AG04449 (cell line): ENCODE results near the gene MT1E.

Source experiments
- CTCF ChIA-PET: fragments of 350-600 bp; formaldehyde crosslinking; extraction: SDS; loops from one replicate; lab custom pipeline; 2021; ENCODE audit warnings: antibody characterized with exemption; lab: Yijun Ruan, JAX
- POLR2A ChIA-PET: fragments of 400-600, 350-600 bp; formaldehyde crosslinking; extraction: SDS; loops from one replicate; lab custom pipeline; 2020; ENCODE audit warnings: antibody characterized with exemption, inconsistent platforms; lab: Yijun Ruan, JAX
- DNase-seq: peaks from one replicate; pipeline ENCODE4 v3.0.0-alpha.2; 2010; ENCODE audit warnings: low read depth, low spot score
- H3K4me3 ChIP-seq: 2 replicates; pipeline ENCODE4 v1.5.1; 2011; ENCODE audit warnings: low read depth, mild to moderate bottlenecking, control low read depth, low read length
- CTCF ChIP-seq: IDR thresholded peaks from one replicate; pipeline ENCODE4 v1.5.1; 2011; ENCODE audit warnings: mild to moderate bottlenecking, moderate library complexity, low read length, control low read depth, inconsistent platforms; ENCODE audit not compliant: insufficient read depth; ENCODE audit errors: missing control alignments

MT1E gene

GRCh38 chr16:56609463-56609921 lies 16.1 kb upstream of the MT1E start:
- peak; percentile 7 for TF ChIP-seq CTCF
- peak overlapping the region; percentile 74 for H3K4me3 ChIP-seq
- peak; percentile 60 for DNase-seq
- ChIA-PET CTCF (interaction anchor here (1.1 to 10.2 kb wide), 4 partner anchors 9 to 279 kb away, joined by 3 to 174 read pairs (median 3); no protein-coding TSS in a partner anchor), POLR2A (interaction anchor here (1.2 to 17.5 kb wide), 2 partner anchors 17 to 74 kb away, joined by 3 to 263 read pairs; partner anchors contain the start of gene MT1E)

- CTCF ChIA-PET, result interaction anchor here (1.0 to 10.2 kb wide), 4 partner anchors 9 to 92 kb away, joined by 3 to 174 read pairs (median 4); no protein-coding TSS in a partner anchor
- POLR2A ChIA-PET, result interaction anchor here (1.2 to 17.5 kb wide), 2 partner anchors 16 to 73 kb away, joined by 3 to 263 read pairs; partner anchors contain the start of gene MT1E
- peak; percentile 78 for DNase-seq
- TF ChIP-seq CTCF, result no peak
- H3K4me3 ChIP-seq, result peak overlapping the region; percentile 48
Observed at GRCh38 chr16:56610017-56610608, 15.5 kb upstream of the MT1E start.

- POLR2A ChIA-PET, result interaction anchor here (1.1 to 17.5 kb wide), 2 partner anchors 15 to 72 kb away, joined by 4 to 263 read pairs; partner anchors contain the start of genes MT1E and MT1X
- CTCF ChIA-PET, result interaction anchor here (1.0 to 1.5 kb wide), 2 partner anchors 91 to 179 kb away, joined by 3 to 4 read pairs; no protein-coding TSS in a partner anchor
- no peak overlapping the region for H3K4me3 ChIP-seq
- TF ChIP-seq CTCF, result no peak
- no peak for DNase-seq
Observed at GRCh38 chr16:56610609-56611111, 14.9 kb upstream of the MT1E start.

- H3K4me3 ChIP-seq, result no peak overlapping the region
- TF ChIP-seq CTCF, result no peak
- no peak for DNase-seq
- ChIA-PET POLR2A (interaction anchor here (1.1 to 17.5 kb wide), 2 partner anchors 15 to 71 kb away, joined by 4 to 263 read pairs; partner anchors contain the start of genes MT1E and MT1X), CTCF (interaction anchor here (0.9 to 2.8 kb wide), 5 partner anchors 10 to 178 kb away, joined by 3 to 12 read pairs (median 7); no protein-coding TSS in a partner anchor)
Observed at GRCh38 chr16:56611281-56611833, 14.2 kb upstream of the MT1E start.

GRCh38 chr16:56613706-56614105 lies 11.9 kb upstream of the MT1E start:
- CTCF ChIA-PET, result interaction anchor here (1.2 to 2.8 kb wide), 3 partner anchors 10 to 89 kb away, joined by 4 to 12 read pairs (median 11); no protein-coding TSS in a partner anchor

More at GRCh38 chr16:56613706-56614105, 11.9 kb upstream of the MT1E start:
- no peak overlapping the region for H3K4me3 ChIP-seq
- POLR2A ChIA-PET, result interaction anchor here (17.5 kb wide), 1 partner anchor 12 kb away, joined by 263 read pairs; the partner anchor contains the start of gene MT1E
- TF ChIP-seq CTCF, result no peak
- no peak for DNase-seq
